SU-DHL-6 (cell line): ENCODE data around the gene GP5.

Experiments used
- H2AFZ ChIP-seq: fragments of 200-600 bp; sonication (generic); 2 replicates; pipeline ENCODE4 v1.6.1; 2014; ENCODE audit warnings: low read depth, mild to moderate bottlenecking, moderate library complexity, mixed read lengths, antibody characterized with exemption, low read length; ENCODE audit not compliant: severe bottlenecking
- H3F3A ChIP-seq: fragments of 200-600 bp; shearing (Covaris generic); 2 replicates; pipeline ENCODE4 v1.6.0; 2016; ENCODE audit warnings: antibody characterized with exemption, mild to moderate bottlenecking; ENCODE audit not compliant: insufficient read depth
- H3K27ac ChIP-seq: fragments of 200-600 bp; sonication (generic); 2 replicates; pipeline ENCODE4 v1.5.1; 2016; ENCODE audit warnings: low read depth, mild to moderate bottlenecking, low read length, moderate library complexity, mixed read lengths
- H3K27me3 ChIP-seq: fragments of 200-600 bp; sonication (generic), shearing (Covaris generic); 2 replicates; pipeline ENCODE4 v1.6.0; 2014; ENCODE audit warnings: mild to moderate bottlenecking, low read length
- H3K36me3 ChIP-seq: fragments of 200-600 bp; sonication (generic); 2 replicates; pipeline ENCODE4 v1.6.1; 2014; ENCODE audit warnings: mild to moderate bottlenecking, low read length, mixed read lengths
- H3K4me2 ChIP-seq: fragments of 300-600, 200-600 bp; shearing (Covaris generic), sonication (generic); 2 replicates; pipeline ENCODE4 v1.6.0; 2014; ENCODE audit warnings: low read length, low read depth, mild to moderate bottlenecking; ENCODE audit not compliant: poor library complexity, severe bottlenecking
- H3K4me3 ChIP-seq: fragments of 200-600 bp; sonication (generic); 2 replicates; pipeline ENCODE4 v1.5.1; 2014; ENCODE audit warnings: antibody characterized with exemption, low read length, mild to moderate bottlenecking, mixed read lengths; ENCODE audit not compliant: insufficient read depth, poor library complexity, severe bottlenecking
- H3K79me2 ChIP-seq: fragments of 200-600 bp; sonication (generic); 2 replicates; pipeline ENCODE4 v1.6.1; 2014; ENCODE audit warnings: mild to moderate bottlenecking, low read length, moderate library complexity; ENCODE audit not compliant: insufficient read depth
- H3K9ac ChIP-seq: fragments of 200-600 bp; sonication (generic); 2 replicates; pipeline ENCODE4 v1.7.0; 2014; ENCODE audit warnings: mild to moderate bottlenecking, low read length
- H3K9me2 ChIP-seq: fragments of 200-600 bp; sonication (generic); replicated peaks from 2 replicates; pipeline ENCODE4 v1.6.1; 2014; ENCODE audit warnings: low read length; ENCODE audit not compliant: insufficient read depth
- H3K9me3 ChIP-seq: fragments of 200-600 bp; sonication (generic); 2 replicates; pipeline ENCODE4 v1.6.1; 2014; ENCODE audit warnings: low read length, mixed read lengths; ENCODE audit not compliant: insufficient read depth
- H4K20me1 ChIP-seq: fragments of 200-600 bp; sonication (generic); 2 replicates; pipeline ENCODE4 v1.6.1; 2014; ENCODE audit warnings: low read depth, mild to moderate bottlenecking, antibody characterized with exemption, low read length, moderate library complexity, mixed read lengths
- EZH2phosphoT487 ChIP-seq: fragments of 200-600 bp; sonication (generic), shearing (Covaris generic); conservative IDR thresholded peaks from 2 replicates; pipeline ENCODE4 v1.6.1; 2018; ENCODE audit warnings: mild to moderate bottlenecking, antibody characterized with exemption, low read length, moderate library complexity, mixed read lengths
- TF ChIP-seq, protein P1 (sequence below): fragments of 200-600 bp; sonication (generic); IDR thresholded peaks from one replicate; pipeline ENCODE4 v1.5.1; 2017; ENCODE audit warnings: antibody characterized with exemption, mild to moderate bottlenecking, low read length, moderate library complexity; ENCODE audit not compliant: insufficient read depth, poor library complexity, severe bottlenecking

Gene GP5

DNA sequence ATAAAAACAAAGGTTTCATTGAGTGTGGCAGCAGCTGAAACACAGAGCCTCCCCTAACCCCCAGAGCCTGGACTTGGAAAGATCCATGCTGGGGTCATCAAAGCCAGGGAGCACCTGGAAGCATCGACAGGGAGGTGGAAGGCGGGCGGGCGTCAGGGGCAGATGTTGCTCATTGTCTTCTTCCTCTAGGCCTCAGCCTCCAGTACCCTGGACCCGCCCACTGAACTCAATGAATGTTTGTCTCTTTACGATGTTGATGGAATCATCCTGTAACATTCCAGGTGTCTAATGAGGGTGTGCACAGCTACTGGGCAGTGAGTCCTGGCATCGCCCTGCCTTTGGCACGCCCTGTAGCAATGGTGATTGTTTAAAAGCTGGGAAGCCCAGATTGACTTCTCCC, 9.8 kb downstream of the GP5 start:
- Histone ChIP-seq H3K27me3 (no peaks in the 10 kb centered on the region), H3K36me3 (no peaks in the 10 kb centered on the region), H3K27ac (no peak overlapping the region), H3K9me2 (no peaks in the 10 kb centered on the region), H3F3A (no peaks in the 10 kb centered on the region), H4K20me1 (no peaks in the 10 kb centered on the region), H2AFZ (no peak overlapping the region), H3K9me3 (0 out of 2 replicates have a peak, but pooled peaks cover 3% of the 10 kb centered on the region), H3K9ac (no peak overlapping the region), H3K4me2 (no peak overlapping the region), H3K4me3 (no peak overlapping the region), H3K79me2 (no peaks in the 10 kb centered on the region)
- TF ChIP-seq EZH2phosphoT487: no peak
- TF ChIP-seq, protein P1, sequence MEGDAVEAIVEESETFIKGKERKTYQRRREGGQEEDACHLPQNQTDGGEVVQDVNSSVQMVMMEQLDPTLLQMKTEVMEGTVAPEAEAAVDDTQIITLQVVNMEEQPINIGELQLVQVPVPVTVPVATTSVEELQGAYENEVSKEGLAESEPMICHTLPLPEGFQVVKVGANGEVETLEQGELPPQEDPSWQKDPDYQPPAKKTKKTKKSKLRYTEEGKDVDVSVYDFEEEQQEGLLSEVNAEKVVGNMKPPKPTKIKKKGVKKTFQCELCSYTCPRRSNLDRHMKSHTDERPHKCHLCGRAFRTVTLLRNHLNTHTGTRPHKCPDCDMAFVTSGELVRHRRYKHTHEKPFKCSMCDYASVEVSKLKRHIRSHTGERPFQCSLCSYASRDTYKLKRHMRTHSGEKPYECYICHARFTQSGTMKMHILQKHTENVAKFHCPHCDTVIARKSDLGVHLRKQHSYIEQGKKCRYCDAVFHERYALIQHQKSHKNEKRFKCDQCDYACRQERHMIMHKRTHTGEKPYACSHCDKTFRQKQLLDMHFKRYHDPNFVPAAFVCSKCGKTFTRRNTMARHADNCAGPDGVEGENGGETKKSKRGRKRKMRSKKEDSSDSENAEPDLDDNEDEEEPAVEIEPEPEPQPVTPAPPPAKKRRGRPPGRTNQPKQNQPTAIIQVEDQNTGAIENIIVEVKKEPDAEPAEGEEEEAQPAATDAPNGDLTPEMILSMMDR: no peak

DNA sequence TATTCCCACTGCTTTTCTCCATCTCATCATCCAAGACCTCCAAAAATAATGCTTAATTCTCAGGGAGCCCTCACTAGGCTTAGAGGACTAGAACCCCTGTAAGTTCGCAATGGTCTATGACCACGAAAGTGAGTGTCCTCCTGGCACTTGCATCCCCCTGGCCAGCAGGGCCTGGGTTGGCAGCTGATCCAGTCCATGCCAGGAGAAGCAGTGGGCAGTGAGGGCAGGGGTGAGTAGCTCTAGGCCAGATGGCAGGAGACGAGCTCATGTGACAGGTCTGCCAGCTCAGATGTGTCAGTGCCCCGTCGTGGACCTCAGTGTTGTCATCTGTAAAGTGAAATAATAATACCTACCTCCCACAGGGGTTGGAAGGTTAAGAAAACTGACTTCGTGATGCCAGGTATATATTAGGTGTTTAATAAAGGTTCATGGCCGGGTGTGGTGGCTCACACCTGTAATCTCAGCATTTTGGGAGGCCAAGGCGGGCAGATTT, 11.1 kb downstream of the GP5 start:
- Histone ChIP-seq H3K4me2 (no peak overlapping the region), H3K27me3 (no peaks in the 10 kb centered on the region), H2AFZ (no peak overlapping the region), H3K9me3 (0 out of 2 replicates have a peak, but pooled peaks cover 3% of the 10 kb centered on the region), H4K20me1 (no peaks in the 10 kb centered on the region), H3K27ac (no peak overlapping the region), H3K36me3 (no peaks in the 10 kb centered on the region), H3K79me2 (no peaks in the 10 kb centered on the region), H3K9me2 (no peaks in the 10 kb centered on the region), H3K4me3 (no peak overlapping the region), H3K9ac (no peak overlapping the region), H3F3A (no peaks in the 10 kb centered on the region)
- no peak for TF ChIP-seq EZH2phosphoT487
- TF ChIP-seq, protein P1: no peak

DNA sequence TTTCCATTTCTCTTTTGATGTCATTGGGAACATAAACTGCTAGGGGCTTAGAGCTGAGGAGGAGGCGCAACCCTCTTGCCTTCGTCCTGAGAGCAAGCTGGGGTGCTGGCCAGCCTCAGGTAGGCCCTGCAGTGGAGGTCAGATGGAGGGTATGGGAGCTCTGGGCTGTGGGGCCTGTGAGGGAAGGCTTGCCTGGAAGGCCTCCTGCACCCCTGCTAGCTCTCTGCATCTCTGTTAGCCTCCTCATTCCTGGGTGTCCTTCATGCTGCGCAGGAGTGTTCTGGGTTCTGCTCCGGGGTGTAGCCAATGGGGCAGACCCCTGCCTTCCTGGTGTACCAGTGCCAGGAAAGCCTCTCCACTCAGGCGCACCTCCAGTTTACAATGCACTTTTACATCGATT, 11.8 kb downstream of the GP5 start:
- Histone ChIP-seq H2AFZ (no peak overlapping the region), H3K36me3 (no peaks in the 10 kb centered on the region), H4K20me1 (no peaks in the 10 kb centered on the region), H3K27ac (no peak overlapping the region), H3K9me2 (no peaks in the 10 kb centered on the region), H3K4me3 (no peak overlapping the region), H3K4me2 (no peak overlapping the region), H3K27me3 (no peaks in the 10 kb centered on the region), H3K9me3 (0 out of 2 replicates have a peak, but pooled peaks cover 3% of the 10 kb centered on the region), H3F3A (no peaks in the 10 kb centered on the region), H3K79me2 (no peaks in the 10 kb centered on the region), H3K9ac (no peak overlapping the region)
- TF ChIP-seq, protein P1: no peak
- TF ChIP-seq EZH2phosphoT487: no peak
